Melanocyte of skin (primary cell): ENCODE results near the gene MT1HL1. TPM values are rescaled to one million over a fixed set of nuclear protein-coding genes. Genes with fewer than 3 reads are reported as not detected.

Source experiments
- total RNA-seq, 2 donors: library from RNA; depleted of rRNA; stranded (reverse); fragments of >200 nt; gene quantifications; 2 replicates each; pipeline ENCODE4 v1.2.3, GENCODE V29; 2012

Gene MT1HL1
- not detected for total RNA-seq

DNA sequence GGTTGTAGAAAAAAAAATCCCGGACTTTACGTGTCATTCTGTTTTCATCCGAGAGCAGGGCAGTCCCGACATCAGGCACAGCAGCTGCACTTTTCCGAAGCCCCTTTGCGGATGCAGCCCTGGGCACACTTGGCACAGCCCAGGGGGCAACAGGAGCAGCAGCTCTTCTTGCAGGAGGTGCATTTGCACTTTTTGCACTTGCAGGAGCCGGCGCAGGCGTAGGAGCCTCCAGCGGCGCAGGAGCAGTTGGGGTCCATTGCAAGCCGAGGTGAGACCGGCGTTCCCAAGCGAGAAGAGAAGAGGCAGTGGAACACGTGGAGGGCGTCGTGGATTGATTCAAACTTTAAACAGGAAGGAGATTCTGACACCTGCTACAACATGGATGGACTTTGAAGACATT is at the start of gene MT1HL1:
MT1HL1 (minus strand) TSS at position 326 of the 400 bp plus-strand sequence; CDS start at position 257, 69 bp downstream.

DNA sequence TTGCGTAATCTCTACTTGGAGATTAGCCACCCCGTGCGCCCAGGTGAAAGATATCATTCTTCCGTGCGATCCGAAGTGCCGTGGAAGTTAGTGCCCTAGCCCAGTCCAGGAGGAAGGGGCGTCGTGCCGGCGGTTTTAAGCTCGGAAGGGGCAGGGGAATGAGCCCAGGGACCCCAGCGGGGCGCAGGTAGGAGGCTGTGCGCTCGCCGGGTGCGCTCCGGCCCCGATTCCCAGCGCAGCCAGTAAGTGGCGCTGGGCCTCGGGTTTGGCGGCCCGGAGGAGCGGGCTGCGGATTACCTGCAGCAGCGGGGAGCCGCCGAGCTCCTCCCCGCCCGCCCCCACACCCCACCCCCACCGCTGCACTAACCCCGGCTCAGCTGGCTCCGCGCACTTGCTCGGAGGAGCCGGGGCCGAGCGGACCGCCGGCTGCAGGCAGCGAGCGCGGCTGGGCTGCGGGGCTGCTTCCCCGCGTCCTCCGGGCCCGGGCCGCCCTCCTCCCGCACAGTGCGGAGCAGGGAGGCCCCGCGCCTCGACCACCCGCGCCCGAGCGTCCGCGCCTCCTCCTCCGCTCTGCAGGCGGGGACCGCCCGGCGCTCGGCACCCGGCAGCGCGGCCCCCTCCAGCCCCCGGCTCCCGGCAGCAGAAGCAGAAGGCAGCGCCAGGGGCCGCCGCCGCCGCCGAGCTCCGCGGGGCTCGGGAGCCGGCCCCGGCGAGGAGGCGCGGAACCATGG is 37.7 kb upstream of the MT1HL1 start, which contains the start of gene RYR2:
RYR2 (plus strand) TSS at position 390 of the 731 bp plus-strand sequence; CDS start at position 728, 338 bp downstream.

Other genes starting within 250 kb of the MT1HL1 start
- gene MTR, start 209.1 kb downstream of the MT1HL1 start, total RNA-seq, result 10 to 100 TPM; 23.1 to 26.0 TPM
- under 1 TPM; under 0.01 TPM for gene RYR2, start 37.7 kb upstream of the MT1HL1 start, total RNA-seq